Brain microvascular endothelial cell (primary cell): ENCODE results near the gene CHRNA5.

Experiments used
- DNase-seq: peaks from one replicate; pipeline ENCODE4 v3.0.0-alpha.2; 2020
- H3K27ac ChIP-seq: fragments of 250-450 bp; sonication (Bioruptor Pico); 2 replicates; pipeline ENCODE4 v1.5.1; 2020; ENCODE audit warnings: mild to moderate bottlenecking, moderate library complexity
- H3K27me3 ChIP-seq: fragments of 250-450 bp; sonication (Bioruptor Pico); replicated peaks from 2 replicates; pipeline ENCODE4 v1.5.1; 2020; ENCODE audit warnings: mild to moderate bottlenecking
- H3K36me3 ChIP-seq: fragments of 250-450 bp; sonication (Bioruptor Pico); replicated peaks from 2 replicates; pipeline ENCODE4 v1.5.1; 2020; ENCODE audit warnings: mild to moderate bottlenecking
- H3K4me3 ChIP-seq: 2 replicates; pipeline ENCODE4 v1.5.1; 2011; ENCODE audit warnings: low read depth, mild to moderate bottlenecking, control low read depth, low read length, moderate library complexity
- CTCF ChIP-seq: IDR thresholded peaks from 2 replicates; pipeline ENCODE4 v1.5.1; 2011; ENCODE audit warnings: low read depth, mild to moderate bottlenecking, moderate library complexity, low read length, control low read depth, inconsistent platforms; ENCODE audit errors: missing control alignments
- in situ Hi-C: cut with HindIII; loops from 2 replicates; pipeline ENCODE4 v1.10.0; 2017; ENCODE audit warnings: low sequenced_read_pairs, low pct_ligation_motif_present

Gene CHRNA5

GRCh38 chr15:78616506-78616905 is 51.2 kb downstream of the CHRNA5 start:
- no peak for DNase-seq
- peaks cover 25% of the 10 kb centered on the region for H3K27me3 ChIP-seq
- in situ Hi-C loops, result no loop called here
- no peak for TF ChIP-seq CTCF
- no peak overlapping the region for H3K27ac ChIP-seq
- H3K4me3 ChIP-seq, result no peak overlapping the region
- H3K36me3 ChIP-seq, result no peaks in the 10 kb centered on the region

GRCh38 chr15:78617076-78617475 is 51.8 kb downstream of the CHRNA5 start:
- TF ChIP-seq CTCF, result no peak
- peaks cover 31% of the 10 kb centered on the region for H3K27me3 ChIP-seq
- in situ Hi-C loops, result no loop called here

GRCh38 chr15:78617516-78617915 is 52.2 kb downstream of the CHRNA5 start:
- H3K27me3 ChIP-seq, result peaks cover 36% of the 10 kb centered on the region
- H3K4me3 ChIP-seq, result no peak overlapping the region
- DNase-seq, result no peak
- H3K27ac ChIP-seq, result no peak overlapping the region
- in situ Hi-C loops, result no loop called here
- no peaks in the 10 kb centered on the region for H3K36me3 ChIP-seq
- TF ChIP-seq CTCF, result no peak

More at GRCh38 chr15:78617076-78617475, 51.8 kb downstream of the CHRNA5 start:
- Histone ChIP-seq H3K36me3 (no peaks in the 10 kb centered on the region), H3K27ac (no peak overlapping the region), H3K4me3 (no peak overlapping the region)
- DNase-seq, result no peak

- no peak for TF ChIP-seq CTCF
- in situ Hi-C loops, result no loop called here
- Histone ChIP-seq H3K27me3 (peaks cover 38% of the 10 kb centered on the region), H3K4me3 (no peak overlapping the region), H3K27ac (no peak overlapping the region), H3K36me3 (no peaks in the 10 kb centered on the region)
- no peak for DNase-seq
Measured at GRCh38 chr15:78618064-78618463, 52.7 kb downstream of the CHRNA5 start.

GRCh38 chr15:78618490-78618934 is 53.2 kb downstream of the CHRNA5 start:
- peaks cover 39% of the 10 kb centered on the region for H3K27me3 ChIP-seq
- in situ Hi-C loops, result no loop called here
- peak; percentile 83 for DNase-seq
- no peaks in the 10 kb centered on the region for H3K36me3 ChIP-seq
- H3K27ac ChIP-seq, result no peak overlapping the region
- no peak overlapping the region for H3K4me3 ChIP-seq
- TF ChIP-seq CTCF, result peak; percentile 83
